GM12864 (cell line): ENCODE results near the gene RNH1.

ENCODE experiments used
- DNase-seq: peaks from one replicate; pipeline ENCODE4 v3.0.0-alpha.2; 2011; ENCODE audit warnings: low read depth
- H3K4me3 ChIP-seq: 2 replicates; pipeline ENCODE4 v1.5.1; 2011; ENCODE audit warnings: mild to moderate bottlenecking, low read depth, low read length, control low read depth
- CTCF ChIP-seq: IDR thresholded peaks from 2 replicates; pipeline ENCODE4 v1.5.1; 2011; ENCODE audit warnings: low read depth, mild to moderate bottlenecking, moderate library complexity, low read length, control low read depth, inconsistent platforms; ENCODE audit errors: missing control alignments

Gene RNH1

GRCh38 chr11:537622-538430 is 30.8 kb upstream of the RNH1 start:
- no peak for DNase-seq
- TF ChIP-seq CTCF = no peak
- peak overlapping the region; percentile 73 for H3K4me3 ChIP-seq

GRCh38 chr11:536841-537621 is 30.0 kb upstream of the RNH1 start, which contains the start of gene LRRC56:
Gene LRRC56 (plus strand): TSS chr11:537527. CDS start chr11:540685, 3,158 bp downstream.
- peak; percentile 82 for DNase-seq
- no peak for TF ChIP-seq CTCF
- peak within 1 kb of the TSS; percentile 73 for H3K4me3 ChIP-seq

- TF ChIP-seq CTCF = peak; percentile 0
- DNase-seq = peak; percentile 78
- peak within 1 kb of the TSS; percentile 94 for H3K4me3 ChIP-seq
These were observed 28.7 kb upstream of the RNH1 start, which contains the start of gene HRAS for GRCh38 chr11:535519-536454. Gene HRAS (minus strand): TSS chr11:535576.

- DNase-seq = no peak
- peak overlapping the region; percentile 94 for H3K4me3 ChIP-seq
- peak; percentile 3 for TF ChIP-seq CTCF
These were observed 28.1 kb upstream of the RNH1 start for GRCh38 chr11:535210-535518.

- no peak for TF ChIP-seq CTCF
- peak overlapping the region; percentile 94 for H3K4me3 ChIP-seq
- DNase-seq = no peak
These were observed 27.6 kb upstream of the RNH1 start for GRCh38 chr11:534396-535209.
